Measurements from ENCODE around the gene SPDEF. TPM values are rescaled to one million over a fixed set of nuclear protein-coding genes. Genes with fewer than 3 reads are reported as not detected.

The SPDEF gene
- total and polyA plus RNA-seq, 2 donors (not counting 1 experiment from before 2014, with no cell fraction given), result 0.10 TPM; not detected in 1

DNA sequence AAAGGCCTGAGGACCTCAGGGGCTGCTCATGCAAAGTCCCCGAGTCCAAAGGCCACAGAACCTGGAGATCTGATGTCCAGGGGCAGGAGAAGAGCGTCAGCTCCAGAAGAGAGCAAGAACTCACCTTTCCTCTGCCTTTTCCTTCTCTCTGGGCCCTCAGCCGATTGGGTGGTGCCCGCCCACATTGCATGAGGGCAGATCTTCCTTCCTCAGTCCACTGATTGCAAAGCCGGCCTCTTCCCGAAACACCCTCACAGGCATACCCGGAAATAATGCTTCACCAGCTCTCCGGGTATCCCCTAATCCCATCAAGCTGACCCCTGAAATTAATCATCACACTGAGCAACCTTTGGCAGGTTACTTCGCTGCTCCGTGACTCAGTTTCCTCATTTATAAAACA, 33.4 kb downstream of the SPDEF start:
- POLR2A ChIA-PET, result no interaction called here
- no peak overlapping the region for H3K27ac Mint-ChIP-seq
- H3K27me3 ChIP-seq (replicated peaks in 1 of 4; ENCODE audit: control extremely low read depth in 1 of 4, control insufficient read depth in 3 of 4, insufficient read depth in 4 of 4, low read length in 3 of 4), result no peaks in the 10 kb centered on the region
- peaks cover 14% of the 10 kb centered on the region for H3K4me1 Mint-ChIP-seq
- H3K9me3 ChIP-seq (ENCODE audit: control extremely low read depth in 1 of 3, control insufficient read depth in 2 of 3, insufficient read depth in 1 of 3, low read length in 2 of 3), result no peaks in the 10 kb centered on the region
- whole genome bisulfite sequencing (ENCODE audit: insufficient coverage), result 93% methylated on average over 9 of the region's 10 CpGs
- H2AFZ ChIP-seq (ENCODE audit: insufficient read depth, low read depth, low read length, poor library complexity, severe bottlenecking), result no peak overlapping the region
- H3K9me3 Mint-ChIP-seq (ENCODE audit: insufficient read depth), result no peaks in the 10 kb centered on the region
- H3K9ac ChIP-seq (ENCODE audit: low read length), result no peak overlapping the region
- no peak for TF ChIP-seq EZH2 (IDR thresholded peaks at IDR 0.05; ENCODE audit: borderline replicate concordance, insufficient read depth, low read depth, low read length, poor library complexity, severe bottlenecking)
- TF ChIP-seq, protein P1, sequence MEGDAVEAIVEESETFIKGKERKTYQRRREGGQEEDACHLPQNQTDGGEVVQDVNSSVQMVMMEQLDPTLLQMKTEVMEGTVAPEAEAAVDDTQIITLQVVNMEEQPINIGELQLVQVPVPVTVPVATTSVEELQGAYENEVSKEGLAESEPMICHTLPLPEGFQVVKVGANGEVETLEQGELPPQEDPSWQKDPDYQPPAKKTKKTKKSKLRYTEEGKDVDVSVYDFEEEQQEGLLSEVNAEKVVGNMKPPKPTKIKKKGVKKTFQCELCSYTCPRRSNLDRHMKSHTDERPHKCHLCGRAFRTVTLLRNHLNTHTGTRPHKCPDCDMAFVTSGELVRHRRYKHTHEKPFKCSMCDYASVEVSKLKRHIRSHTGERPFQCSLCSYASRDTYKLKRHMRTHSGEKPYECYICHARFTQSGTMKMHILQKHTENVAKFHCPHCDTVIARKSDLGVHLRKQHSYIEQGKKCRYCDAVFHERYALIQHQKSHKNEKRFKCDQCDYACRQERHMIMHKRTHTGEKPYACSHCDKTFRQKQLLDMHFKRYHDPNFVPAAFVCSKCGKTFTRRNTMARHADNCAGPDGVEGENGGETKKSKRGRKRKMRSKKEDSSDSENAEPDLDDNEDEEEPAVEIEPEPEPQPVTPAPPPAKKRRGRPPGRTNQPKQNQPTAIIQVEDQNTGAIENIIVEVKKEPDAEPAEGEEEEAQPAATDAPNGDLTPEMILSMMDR (IDR thresholded peaks at IDR 0.05), result no peak
- no peak overlapping the region for H3K4me2 ChIP-seq (replicated peaks; ENCODE audit: low read depth, low read length, poor library complexity, severe bottlenecking)
- DNase-seq (no peak), ATAC-seq (ENCODE audit: low read depth) (no peak)
- H3K36me3 ChIP-seq (replicated peaks in 1 of 2; ENCODE audit: control extremely low read depth in 1 of 2, control insufficient read depth in 1 of 2, extremely low read depth in 1 of 2, insufficient read depth in 2 of 2, low read length in 1 of 2), result no peaks in the 10 kb centered on the region
- no peak overlapping the region for H3K27ac ChIP-seq (ENCODE audit: low read length in 2 of 2)
- peaks cover 13 to 20% of the 10 kb centered on the region in 2 donors for H3K4me1 ChIP-seq (ENCODE audit: control insufficient read depth in 2 of 2, insufficient read depth in 2 of 2, low read length in 2 of 2)
- CTCF ChIA-PET, result interaction anchor here (1.3 kb wide), 1 partner anchor 87 kb away, joined by 5 read pairs; no protein-coding TSS in a partner anchor
- H3K79me2 ChIP-seq (ENCODE audit: control insufficient read depth, insufficient read depth, low read length), result no peaks in the 10 kb centered on the region
- no peaks in the 10 kb centered on the region for H3K27me3 Mint-ChIP-seq
- no peaks in the 10 kb centered on the region for H4K20me1 ChIP-seq (ENCODE audit: control insufficient read depth, insufficient read depth, low read length, poor library complexity, severe bottlenecking)
- H3K4me3 ChIP-seq (ENCODE audit: control extremely low read depth in 1 of 5, extremely low read depth in 1 of 5, insufficient read depth in 1 of 5, low read depth in 2 of 5, low read length in 4 of 5), result no peak overlapping the region
- no peak overlapping the region for H3K4me3 Mint-ChIP-seq
- intact Hi-C loops (cut with micrococcal nuclease), result loop anchor here (10.0 kb wide), 1 partner anchor 338 kb away; no protein-coding TSS in a partner anchor

DNA sequence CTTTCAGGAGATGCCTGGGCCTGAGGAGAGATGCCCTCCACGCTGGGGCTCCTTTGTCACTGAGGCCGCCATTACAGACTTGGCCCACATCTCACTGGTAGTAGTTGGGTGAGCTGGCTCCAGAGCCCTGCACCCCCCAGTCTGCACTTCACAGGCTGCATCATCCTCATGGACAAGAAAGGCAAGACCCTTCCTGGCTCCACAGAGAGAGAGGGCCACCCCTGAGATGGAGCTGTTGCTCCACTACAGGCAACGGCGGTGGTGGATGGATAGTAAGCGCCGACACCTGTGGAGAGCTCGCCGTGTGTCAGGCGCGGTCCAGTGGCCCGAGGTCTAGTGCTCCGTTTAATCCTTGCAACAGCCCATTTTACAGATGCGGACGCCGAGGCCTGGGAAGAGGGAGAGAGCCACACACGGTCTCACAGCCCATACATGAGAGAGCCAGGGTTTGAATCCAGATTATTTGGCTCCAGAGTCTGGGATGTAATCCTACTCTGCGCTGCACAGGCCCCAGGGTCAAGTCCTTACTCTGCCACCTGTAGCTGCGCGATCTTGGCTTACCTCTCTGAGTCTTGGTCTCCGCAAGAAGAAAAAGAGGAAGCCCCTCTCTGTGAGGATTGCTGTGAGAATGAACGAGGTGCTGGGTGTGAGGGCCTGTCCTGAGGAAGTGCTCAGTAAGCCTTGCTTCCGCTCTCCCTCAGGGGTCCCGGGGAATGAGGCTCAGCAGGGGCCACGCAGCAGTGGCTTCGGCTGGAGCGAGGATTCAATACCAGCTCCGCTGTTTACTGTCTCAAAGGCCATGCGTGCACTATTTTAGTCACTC, 34.5 kb downstream of the SPDEF start:
- H3K27me3 Mint-ChIP-seq, result peaks cover 4% of the 10 kb centered on the region
- no peaks in the 10 kb centered on the region for H3K79me2 ChIP-seq (ENCODE audit: control insufficient read depth, insufficient read depth, low read length)
- H3K9me3 ChIP-seq (ENCODE audit: control extremely low read depth in 1 of 3, control insufficient read depth in 2 of 3, insufficient read depth in 1 of 3, low read length in 2 of 3), result peaks cover 0 to 2% (median 0%) of the 10 kb centered on the region in 3 donors
- DNase-seq, result no peak
- TF ChIP-seq, protein P1 (IDR thresholded peaks at IDR 0.05), result no peak
- no peak for TF ChIP-seq EZH2 (IDR thresholded peaks at IDR 0.05; ENCODE audit: borderline replicate concordance, insufficient read depth, low read depth, low read length, poor library complexity, severe bottlenecking)
- no peak overlapping the region for H3K9ac ChIP-seq (ENCODE audit: low read length)
- CTCF ChIA-PET, result no interaction called here
- H3K36me3 ChIP-seq (replicated peaks in 1 of 2; ENCODE audit: control extremely low read depth in 1 of 2, control insufficient read depth in 1 of 2, extremely low read depth in 1 of 2, insufficient read depth in 2 of 2, low read length in 1 of 2), result no peaks in the 10 kb centered on the region
- no peaks in the 10 kb centered on the region for H3K27me3 ChIP-seq (replicated peaks in 1 of 4; ENCODE audit: control extremely low read depth in 1 of 4, control insufficient read depth in 3 of 4, insufficient read depth in 4 of 4, low read length in 3 of 4)
- intact Hi-C loops (cut with micrococcal nuclease), result loop anchor here (10.0 kb wide), 1 partner anchor 337 kb away; no protein-coding TSS in a partner anchor
- H3K27ac Mint-ChIP-seq, result no peak overlapping the region
- H3K27ac ChIP-seq (ENCODE audit: low read length in 2 of 2), result no peak overlapping the region
- H3K4me1 ChIP-seq (ENCODE audit: control insufficient read depth in 2 of 2, insufficient read depth in 2 of 2, low read length in 2 of 2), result peaks cover 12 to 13% of the 10 kb centered on the region in 2 donors
- 74% methylated on average over 25 of the region's 28 CpGs for WGBS (ENCODE audit: insufficient coverage)
- no peaks in the 10 kb centered on the region for H4K20me1 ChIP-seq (ENCODE audit: control insufficient read depth, insufficient read depth, low read length, poor library complexity, severe bottlenecking)
- peaks cover 6% of the 10 kb centered on the region for H3K4me1 Mint-ChIP-seq
- POLR2A ChIA-PET, result interaction anchor here (0.5 kb wide), 1 partner anchor 88 kb away, joined by 3 read pairs; no protein-coding TSS in a partner anchor
- peak overlapping the region; percentile 12 for H3K4me2 ChIP-seq (replicated peaks; ENCODE audit: low read depth, low read length, poor library complexity, severe bottlenecking)
- no peak overlapping the region for H3K4me3 Mint-ChIP-seq
- ATAC-seq (ENCODE audit: low read depth), result no peak
- no peak overlapping the region for H3K4me3 ChIP-seq (ENCODE audit: control extremely low read depth in 1 of 5, extremely low read depth in 1 of 5, insufficient read depth in 1 of 5, low read depth in 2 of 5, low read length in 4 of 5)
- no peak overlapping the region for H2AFZ ChIP-seq (ENCODE audit: insufficient read depth, low read depth, low read length, poor library complexity, severe bottlenecking)
- no peaks in the 10 kb centered on the region for H3K9me3 Mint-ChIP-seq (ENCODE audit: insufficient read depth)

All from B cell (primary cell).